ENCODE results near the gene C3AR1.

- no peak for TF ChIP-seq CTCF (IDR thresholded peaks at IDR 0.05)
- TF ChIP-seq REST (IDR thresholded peaks at IDR 0.05; ENCODE audit: insufficient read depth in 1 of 2, low read depth in 2 of 2, low read length in 1 of 2): no peak
- no peak for TF ChIP-seq TCF7L2 (IDR thresholded peaks at IDR 0.05; ENCODE audit: low read depth, low read length)
- no peak for TF ChIP-seq POLR2AphosphoS5 (IDR thresholded peaks at IDR 0.05; ENCODE audit: low read depth, low read length)
Measured at GRCh38 chr12:8076366-8076765, 10.2 kb upstream of the C3AR1 start.
